ENCODE data around the gene PEAK1.

The PEAK1 gene

GRCh38 chr15:77255385-77255784 lies 164.5 kb downstream of the PEAK1 start (continued):
- TF ChIP-seq SCRT1 (tag by site-specific recombination; IDR thresholded peaks at IDR 0.05; ENCODE audit: borderline replicate concordance), result no peak
- TF ChIP-seq AEBP2 (tag by site-specific recombination; IDR thresholded peaks at IDR 0.05; ENCODE audit: borderline replicate concordance), result no peak
- no peak for TF ChIP-seq ZNF510 (tag by site-specific recombination; IDR thresholded peaks at IDR 0.05; ENCODE audit: insufficient replicate concordance)
- no peak for TF ChIP-seq SCRT2 (tag by site-specific recombination; IDR thresholded peaks at IDR 0.05)
- no peak for TF ChIP-seq ZNF362 (tag by site-specific recombination; IDR thresholded peaks at IDR 0.05)

- ChIA-PET POLR2A (interaction anchor here (0.6 kb wide), 1 partner anchor 186 kb away, joined by 3 read pairs; no protein-coding TSS in a partner anchor), CTCF (no interaction called here)
- H3K4me3 ChIP-seq (ENCODE audit: low read depth, low read length), result no peak overlapping the region
- H3K27ac ChIP-seq (ENCODE audit: extremely low read depth, low read depth, low read length), result no peak overlapping the region
- H3K36me3 ChIP-seq (ENCODE audit: control insufficient read depth in 2 of 2, insufficient read depth in 1 of 2, low read length in 2 of 2), result peaks cover 0 to 6% of the 10 kb centered on the region in 2 experiments; a peak in 1 of 3 replicates
- no peak for TF ChIP-seq ZNF341 (tag by site-specific recombination; IDR thresholded peaks at IDR 0.05; ENCODE audit: low read depth)
- TF ChIP-seq ZNF280C (tag by site-specific recombination; IDR thresholded peaks at IDR 0.05), result no peak
- no peak for TF ChIP-seq ZNF132 (tag by site-specific recombination; IDR thresholded peaks at IDR 0.05; ENCODE audit: borderline replicate concordance)
- no peak for TF ChIP-seq ZNF335 (tag by site-specific recombination; conservative IDR thresholded peaks at IDR 0.05)
- no peak for TF ChIP-seq HIC1 (tag by site-specific recombination; IDR thresholded peaks at IDR 0.05)
- no peak for TF ChIP-seq ZNF707 (tag by site-specific recombination; IDR thresholded peaks at IDR 0.05)
- TF ChIP-seq ZNF785 (tag by site-specific recombination; IDR thresholded peaks at IDR 0.05), result no peak
- no peak for TF ChIP-seq ZNF2 (tag by site-specific recombination; IDR thresholded peaks at IDR 0.05)
- no peak for TF ChIP-seq GFI1B (tag by site-specific recombination; IDR thresholded peaks at IDR 0.05)
- TF ChIP-seq ZNF292 (tag by site-specific recombination; IDR thresholded peaks at IDR 0.05; ENCODE audit: borderline replicate concordance, low read depth), result no peak
- no peak for TF ChIP-seq ZNF426 (tag by site-specific recombination; IDR thresholded peaks at IDR 0.05)
- no peak for TF ChIP-seq ZNF174 (tag by site-specific recombination; IDR thresholded peaks at IDR 0.05)
- TF ChIP-seq ZBTB7A (tag by site-specific recombination; IDR thresholded peaks at IDR 0.05; ENCODE audit: low read depth), result no peak
- no peak for TF ChIP-seq FEZF1 (tag by site-specific recombination; IDR thresholded peaks at IDR 0.05)
- H3K4me1 ChIP-seq (ENCODE audit: control insufficient read depth, insufficient read depth, low read length), result no peaks in the 10 kb centered on the region
- no peaks in the 10 kb centered on the region for H3K9me3 ChIP-seq (ENCODE audit: control insufficient read depth, insufficient read depth, low read depth, low read length)
Measured at GRCh38 chr15:77251662-77252061, 168.2 kb downstream of the PEAK1 start.

All from HEK293 (cell line).